HEK293 (cell line): ENCODE data around the gene CACNB4.
"Not testable (repeated sequence)": the region's sequence is repeated elsewhere in the genome, so short reads cannot be mapped to it uniquely, and the experiment has no call there.

Experiments used
- CTCF ChIP-seq: fragments of 450-650 bp; formaldehyde crosslinking; IDR thresholded peaks from 2 replicates; pipeline ENCODE4 v1.5.1; 2016; ENCODE audit warnings: missing biosample characterization, missing genetic modification characterization
- MYNN ChIP-seq: fragments of 450-650 bp; formaldehyde crosslinking; IDR thresholded peaks from 2 replicates; pipeline ENCODE4 v1.5.1; 2016; ENCODE audit warnings: missing biosample characterization, missing genetic modification characterization, borderline replicate concordance
- ZBTB8A ChIP-seq: fragments of 450-650 bp; formaldehyde crosslinking; IDR thresholded peaks from 2 replicates; pipeline ENCODE4 v1.5.1; 2016; ENCODE audit warnings: missing biosample characterization, missing genetic modification characterization

GRCh38 chr2:152030596-152031328 is 68.1 kb downstream of the CACNB4 start:
- TF ChIP-seq MYNN (tag by site-specific recombination); CTCF; ZBTB8A (tag by site-specific recombination): not testable (repeated sequence)
